PC-3 (cell line): Measurements from ENCODE around the gene PAPPA. TPM values are rescaled to one million over a fixed set of nuclear protein-coding genes. Genes with fewer than 3 reads are reported as not detected.

Source experiments
- ATAC-seq: fragments of 200-7000 bp; cut with Tn5 transposase; 2 replicates; pipeline ENCODE4 v1.9.1; 2020; ENCODE audit warnings: mild to moderate bottlenecking, moderate library complexity
- BruUV-seq: library from RNA; stranded (reverse); fragments of 400-500 nt; replicated peaks from 2 replicates; lab custom pipeline; 2021; lab: Mats Ljungman, UMichigan
- CTCF ChIA-PET: fragments of 300-600 bp; sonication (Branson Sonifier 250); formaldehyde crosslinking; loops from one replicate; lab custom pipeline; 2022; ENCODE audit warnings: antibody characterized with exemption; lab: Charles Lee
- POLR2A ChIA-PET: fragments of 300-600 bp; sonication (Branson Sonifier 250); formaldehyde crosslinking; loops from one replicate; lab custom pipeline; 2022; ENCODE audit warnings: antibody characterized with exemption; ENCODE audit not compliant: unreplicated experiment; lab: Charles Lee
- DNase-seq: peaks from one replicate; pipeline ENCODE4 v3.0.0-alpha.2; 2015
- H2AFZ ChIP-seq: fragments of 300-600 bp; sonication (generic); 2 replicates; pipeline ENCODE4 v1.6.0; 2016; ENCODE audit warnings: antibody characterized with exemption, low read length
- H3F3A ChIP-seq: fragments of 300-600 bp; sonication (generic); one replicate; pipeline ENCODE4 v1.6.0; 2017; ENCODE audit warnings: antibody characterized with exemption, low read length, control low read depth, mild to moderate bottlenecking; ENCODE audit not compliant: unreplicated experiment
- H3K27ac ChIP-seq: fragments of 300-600 bp; sonication (generic); 2 replicates; pipeline ENCODE4 v1.5.1; 2016; ENCODE audit warnings: mild to moderate bottlenecking, low read length
- H3K27me3 ChIP-seq: fragments of 300-600 bp; sonication (generic); 2 replicates; pipeline ENCODE4 v1.6.1; 2016; ENCODE audit warnings: low read length, mixed read lengths
- H3K36me3 ChIP-seq: fragments of 300-600 bp; sonication (generic); 2 replicates; pipeline ENCODE4 v1.6.1; 2016; ENCODE audit warnings: low read depth, mixed run types, low read length, mixed read lengths
- H3K4me1 ChIP-seq: fragments of 300-600 bp; sonication (generic); 2 replicates; pipeline ENCODE4 v1.5.1; 2016; ENCODE audit warnings: low read length; ENCODE audit not compliant: insufficient read depth
- H3K4me2 ChIP-seq: fragments of 300-600 bp; sonication (generic); 2 replicates; pipeline ENCODE4 v1.6.0; 2016; ENCODE audit warnings: low read length
- H3K4me3 ChIP-seq: fragments of 300-600 bp; sonication (generic); 2 replicates; pipeline ENCODE4 v1.5.1; 2016; ENCODE audit warnings: mild to moderate bottlenecking, low read length, mixed read lengths
- H3K79me2 ChIP-seq: fragments of 300-600 bp; sonication (generic); 2 replicates; pipeline ENCODE4 v1.6.1; 2017; ENCODE audit warnings: low read length, mixed read lengths
- H3K9ac ChIP-seq: fragments of 300-600 bp; sonication (generic); 2 replicates; pipeline ENCODE4 v1.6.0; 2016; ENCODE audit warnings: mild to moderate bottlenecking, low read length
- H3K9me2 ChIP-seq: fragments of 300-600 bp; sonication (generic); replicated peaks from 2 replicates; pipeline ENCODE4 v1.6.1; 2016; ENCODE audit warnings: mixed run types, low read length, mixed read lengths
- H3K9me3 ChIP-seq: fragments of 300-600 bp; sonication (generic); 2 replicates; pipeline ENCODE4 v1.6.1; 2016; ENCODE audit warnings: low read length, mixed read lengths
- H4K20me1 ChIP-seq: fragments of 300-600 bp; sonication (generic); 2 replicates; pipeline ENCODE4 v1.6.1; 2016; ENCODE audit warnings: low read length, mixed read lengths
- CTCF ChIP-seq: fragments of 300-600 bp; sonication (generic); conservative IDR thresholded peaks from 2 replicates; pipeline ENCODE4 v1.5.1; 2017; ENCODE audit warnings: antibody characterized with exemption, low read depth, mild to moderate bottlenecking, low read length
- EZH2 ChIP-seq: fragments of 300-600 bp; sonication (generic); IDR thresholded peaks from one replicate; pipeline ENCODE4 v1.6.1; 2017; ENCODE audit warnings: antibody characterized with exemption, mild to moderate bottlenecking, low read length; ENCODE audit not compliant: unreplicated experiment
- EZH2phosphoT487 ChIP-seq: fragments of 300-600 bp; sonication (generic); IDR thresholded peaks from 2 replicates; pipeline ENCODE4 v1.6.1; 2018; ENCODE audit warnings: mild to moderate bottlenecking, antibody characterized with exemption, low read length, borderline replicate concordance
- intact Hi-C: fragments of 100-400 bp; cut with micrococcal nuclease; formaldehyde crosslinking; loops from 2 replicates; pipeline ENCODE4 v1.9.0; 2023
- total RNA-seq: library from RNA; depleted of rRNA; stranded (reverse); fragments of >200 nt; gene quantifications from 2 replicates; pipeline ENCODE4 v1.2.3, GENCODE V29; 2014

PAPPA gene
- total RNA-seq, 1 experiment from 2014 or later: not detected

GRCh38 chr9:116389541-116390302, 236.1 kb downstream of the PAPPA start:
- no peak overlapping the region for H3K4me3 ChIP-seq
- no peaks in the 10 kb centered on the region for H3F3A ChIP-seq
- H3K27ac ChIP-seq: no peak overlapping the region
- no TSS peak for BruUV-seq
- DNase-seq (no peak), ATAC-seq (no peak)
- H3K27me3 ChIP-seq: no peaks in the 10 kb centered on the region
- H3K4me2 ChIP-seq: no peak overlapping the region
- no peaks in the 10 kb centered on the region for H4K20me1 ChIP-seq
- no peak for TF ChIP-seq EZH2phosphoT487
- no peak for TF ChIP-seq CTCF
- TF ChIP-seq EZH2: no peak
- H3K9me2 ChIP-seq: no peaks in the 10 kb centered on the region
- ChIA-PET POLR2A (no interaction called here), CTCF (no interaction called here)
- no peaks in the 10 kb centered on the region for H3K9me3 ChIP-seq
- H3K9ac ChIP-seq: no peak overlapping the region
- intact Hi-C loops: no loop called here
- no peaks in the 10 kb centered on the region for H3K4me1 ChIP-seq
- H3K36me3 ChIP-seq: no peaks in the 10 kb centered on the region
- H2AFZ ChIP-seq: no peak overlapping the region
- H3K79me2 ChIP-seq: no peaks in the 10 kb centered on the region

GRCh38 chr9:116390303-116391228, 237.0 kb downstream of the PAPPA start:
- Histone ChIP-seq H3K9ac (no peak overlapping the region), H3K4me3 (no peak overlapping the region), H4K20me1 (no peaks in the 10 kb centered on the region), H3K36me3 (no peaks in the 10 kb centered on the region), H3K9me3 (no peaks in the 10 kb centered on the region), H2AFZ (no peak overlapping the region), H3K9me2 (no peaks in the 10 kb centered on the region), H3K4me1 (no peaks in the 10 kb centered on the region), H3F3A (no peaks in the 10 kb centered on the region), H3K79me2 (no peaks in the 10 kb centered on the region), H3K27ac (no peak overlapping the region), H3K4me2 (no peak overlapping the region), H3K27me3 (no peaks in the 10 kb centered on the region)
- no peak for TF ChIP-seq CTCF
- no peak for TF ChIP-seq EZH2phosphoT487
- no TSS peak for BruUV-seq
- ChIA-PET CTCF (no interaction called here), POLR2A (no interaction called here)
- intact Hi-C loops: no loop called here
- ATAC-seq: no peak
- DNase-seq: no peak
